Measurements from ENCODE around the gene LILRA2. TPM values are rescaled to one million over a fixed set of nuclear protein-coding genes. Genes with fewer than 3 reads are reported as not detected.

The LILRA2 gene
- total RNA-seq, 1 experiment from 2014 or later, result not detected

- no peak for TF ChIP-seq CTCF (conservative IDR thresholded peaks at IDR 0.05)
- Histone ChIP-seq H2BK15ac (ENCODE audit: low read depth, low read length) (no peak overlapping the region), H4K20me1 (ENCODE audit: control insufficient read depth, insufficient read depth, insufficient read length) (no peaks in the 10 kb centered on the region), H3K4ac (ENCODE audit: low read depth, low read length) (no peak overlapping the region), H2BK20ac (ENCODE audit: low read depth, low read length, poor library complexity, severe bottlenecking) (no peak overlapping the region), H2BK12ac (ENCODE audit: insufficient read length, low read depth, low read length) (no peak overlapping the region), H3T11ph (ENCODE audit: low read length) (no peak overlapping the region), H2AFZ (ENCODE audit: low read length) (no peak overlapping the region), H3K79me2 (ENCODE audit: insufficient read depth, low read length) (no peaks in the 10 kb centered on the region), H3K56ac (ENCODE audit: insufficient read length, low read depth, low read length) (no peak overlapping the region), H3K4me1 (ENCODE audit: insufficient read depth, low read length) (no peaks in the 10 kb centered on the region), H4K8ac (replicated peaks; ENCODE audit: insufficient read length, low read depth, low read length) (no peak overlapping the region), H2AK5ac (ENCODE audit: insufficient read length, low read length) (no peak overlapping the region), H3K14ac (ENCODE audit: insufficient read depth, low read length) (no peak overlapping the region), H2BK120ac (ENCODE audit: low read depth, low read length, poor library complexity, severe bottlenecking) (no peak overlapping the region), H3K4me2 (ENCODE audit: insufficient read depth, insufficient read length, low read length) (no peak overlapping the region), H3K9ac (ENCODE audit: extremely low read depth, insufficient read length, low read length) (no peak overlapping the region), H2BK5ac (ENCODE audit: insufficient read length, low read length) (no peak overlapping the region), H3K27me3 (ENCODE audit: insufficient read depth, low read length) (no peaks in the 10 kb centered on the region), H3K79me1 (ENCODE audit: insufficient read depth, low read depth, low read length, poor library complexity, severe bottlenecking) (no peaks in the 10 kb centered on the region), H3K9me3 (ENCODE audit: control insufficient read depth, low read depth, low read length) (peaks cover 88% of the 10 kb centered on the region), H3K23me2 (ENCODE audit: insufficient read length, low read depth, low read length, poor library complexity, severe bottlenecking) (no peaks in the 10 kb centered on the region), H4K91ac (ENCODE audit: insufficient read length, low read depth, low read length) (no peak overlapping the region), H4K5ac (ENCODE audit: insufficient read length, low read depth, low read length) (no peak overlapping the region), H3K18ac (ENCODE audit: insufficient read length, low read depth, low read length) (no peak overlapping the region), H3K23ac (ENCODE audit: insufficient read length, low read depth, low read length) (no peak overlapping the region), H3K27ac (ENCODE audit: insufficient read length, low read depth, low read length) (no peak overlapping the region)
- H3K36me3 Mint-ChIP-seq (ENCODE audit: insufficient read depth in 1 of 3, low read depth in 3 of 3), result peaks cover 0 to 21% (median 9%) of the 10 kb centered on the region in 3 experiments; a peak in 6 of 7 replicates
- H3K4me3 Mint-ChIP-seq, result no peak overlapping the region
- H3K27me3 Mint-ChIP-seq (ENCODE audit: low read depth), result peaks cover 6% of the 10 kb centered on the region
- DNase-seq, result no peak
- H3K4me1 Mint-ChIP-seq, result peaks cover 3% of the 10 kb centered on the region in 2 experiments; a peak in 3 of 4 replicates
- H3K27ac Mint-ChIP-seq, result no peak overlapping the region
- no CpG with 5 or more reads among the region's 9 CpGs for WGBS (ENCODE audit: extremely low coverage, insufficient read length, low lambda C conversion rate)
- H3K9me3 Mint-ChIP-seq, result peaks cover 96 to 100% of the 10 kb centered on the region in 2 experiments
These were observed 786 bp upstream of the LILRA2 start for GRCh38 chr19:54572696-54573311.
